Keratinocyte (primary cell): Measurements from ENCODE around the gene C16orf90. TPM values are rescaled to one million over a fixed set of nuclear protein-coding genes. Genes with fewer than 3 reads are reported as not detected.

Experiments
- DNase-seq: peaks from one replicate; pipeline ENCODE4 v3.0.0-alpha.2; 2011; ENCODE audit warnings: low read depth, missing footprints, low spot score
- FAIRE-seq: peaks from 2 replicates; lab custom pipeline; 2011; peaks lifted over from hg19 to GRCh38; lab: Jason Lieb, UNC
- H2AFZ ChIP-seq: 2 replicates; pipeline ENCODE4 v1.6.0; 2012; ENCODE audit warnings: low read length, control low read depth, inconsistent platforms; ENCODE audit not compliant: control insufficient read depth
- H3K27ac ChIP-seq: 2 replicates; pipeline ENCODE4 v1.5.1; 2011; ENCODE audit warnings: low read length; ENCODE audit not compliant: control insufficient read depth, insufficient read depth
- H3K27me3 ChIP-seq: 3 replicates; pipeline ENCODE4 v1.6.0; 2011; ENCODE audit warnings: low read length; ENCODE audit not compliant: control insufficient read depth, insufficient read depth; ENCODE audit errors: extremely low read depth
- H3K36me3 ChIP-seq, 2 experiments: 2 replicates in 1 of 2; 3 replicates in 1 of 2; pipeline ENCODE4 v1.5.1; 2011; ENCODE audit warnings: low read length in 2 of 2, mild to moderate bottlenecking in 1 of 2; ENCODE audit not compliant: control insufficient read depth in 2 of 2, insufficient read depth in 2 of 2; ENCODE audit errors: extremely low read depth in 1 of 2
- H3K4me1 ChIP-seq: 3 replicates; pipeline ENCODE4 v1.5.1; 2011; ENCODE audit warnings: low read length; ENCODE audit not compliant: control insufficient read depth, insufficient read depth; ENCODE audit errors: extremely low read depth
- H3K4me2 ChIP-seq: 3 replicates; pipeline ENCODE4 v1.6.0; 2011; ENCODE audit warnings: low read depth, low read length; ENCODE audit not compliant: control insufficient read depth, insufficient read depth; ENCODE audit errors: extremely low read depth
- H3K4me3 ChIP-seq, 3 experiments: fragments of 200-600 bp in 1 of 3; sonication (generic) in 1 of 3; 2 replicates in 2 of 3; 3 replicates in 1 of 3; pipeline ENCODE4 v1.5.1; 2011 to 2016; ENCODE audit warnings: low read length in 3 of 3, mild to moderate bottlenecking in 3 of 3, control low read depth in 2 of 3, inconsistent platforms in 1 of 3, low read depth in 1 of 3, mixed read lengths in 1 of 3, mixed run types in 1 of 3, moderate library complexity in 1 of 3; ENCODE audit not compliant: control insufficient read depth in 2 of 3, insufficient read depth in 2 of 3; ENCODE audit errors: extremely low read depth in 1 of 3
- H3K79me2 ChIP-seq: 2 replicates; pipeline ENCODE4 v1.6.0; 2012; ENCODE audit warnings: low read length; ENCODE audit not compliant: control insufficient read depth, insufficient read depth
- H3K9ac ChIP-seq: 3 replicates; pipeline ENCODE4 v1.6.0; 2011; ENCODE audit warnings: low read length; ENCODE audit not compliant: control insufficient read depth, insufficient read depth; ENCODE audit errors: extremely low read depth
- H3K9me1 ChIP-seq: 3 replicates; pipeline ENCODE4 v1.6.0; 2011; ENCODE audit warnings: low read length; ENCODE audit not compliant: control insufficient read depth, insufficient read depth; ENCODE audit errors: extremely low read depth
- H3K9me3 ChIP-seq: 2 replicates; pipeline ENCODE4 v1.5.1; 2012; ENCODE audit warnings: low read depth, low read length; ENCODE audit not compliant: control insufficient read depth
- H4K20me1 ChIP-seq: 3 replicates; pipeline ENCODE4 v1.6.0; 2011; ENCODE audit warnings: low read length; ENCODE audit not compliant: control insufficient read depth, insufficient read depth; ENCODE audit errors: extremely low read depth
- CTCF ChIP-seq, 3 experiments: IDR thresholded peaks in 1 of 3; conservative IDR thresholded peaks in 1 of 3; optimal IDR thresholded peaks in 1 of 3; 2 replicates in 2 of 3; 3 replicates in 1 of 3; pipeline versions ENCODE3 to v1.5.1; 2011; ENCODE audit warnings: low read length in 3 of 3, mild to moderate bottlenecking in 3 of 3, moderate library complexity in 2 of 3, control low read depth in 1 of 3, inconsistent platforms in 1 of 3; ENCODE audit not compliant: insufficient read depth in 2 of 3; ENCODE audit errors: extremely low read depth in 1 of 3
- EZH2 ChIP-seq: IDR thresholded peaks from one replicate; pipeline ENCODE4 v1.6.1; 2012; ENCODE audit warnings: inconsistent platforms, mild to moderate bottlenecking, low read length, moderate library complexity
- dilution Hi-C: fragments of 300-500 bp; cut with MboI; formaldehyde crosslinking; loops from one replicate; pipeline ENCODE4 v1.7.0; 2020; ENCODE audit warnings: low sequenced_read_pairs; ENCODE audit not compliant: extremely low pct_ligation_motif_present
- polyA plus RNA-seq, 5 experiments: library from polyadenylated mRNA; depleted of rRNA in 3 of 5; stranded (reverse) in 3 of 5; stranded (forward) in 1 of 5; unstranded in 1 of 5; fragments of >200 nt; gene quantifications; 1 replicate in 1 of 5; 2 replicates in 3 of 5; 3 replicates in 1 of 5; pipeline versions ENCODE4 v1.2.1 to v1.2.3, GENCODE V29; 2011 to 2012; ENCODE audit warnings: missing spikeins in 2 of 5, low read depth in 1 of 5, low replicate concordance in 1 of 5

The C16orf90 gene
- polyA plus RNA-seq, 1 donor (not counting 4 experiments of a cell fraction or from before 2014, with no cell fraction given): not detected

GRCh38 chr16:3519581-3519980 lies 24.3 kb upstream of the C16orf90 start:
- H3K27ac ChIP-seq: no peak overlapping the region
- FAIRE-seq (no peak), DNase-seq (no peak)
- TF ChIP-seq CTCF (optimal IDR thresholded peaks at IDR 0.05 in 1 of 3, IDR thresholded peaks at IDR 0.05 in 1 of 3, conservative IDR thresholded peaks at IDR 0.05 in 1 of 3; ENCODE audit: extremely low read depth in 1 of 3, insufficient read depth in 2 of 3, low read length in 3 of 3) (no peak), EZH2 (no peak)
- peaks cover 5% of the 10 kb centered on the region for H3K4me1 ChIP-seq
- no peaks in the 10 kb centered on the region for H3K9me1 ChIP-seq
- H3K27me3 ChIP-seq: no peaks in the 10 kb centered on the region
- H2AFZ ChIP-seq: no peak overlapping the region
- dilution Hi-C loops: no loop called here
- H3K9ac ChIP-seq: no peak overlapping the region
- peaks cover 9 to 13% of the 10 kb centered on the region in 2 experiments for H3K36me3 ChIP-seq
- no peaks in the 10 kb centered on the region for H3K9me3 ChIP-seq
- no peaks in the 10 kb centered on the region for H4K20me1 ChIP-seq
- no peaks in the 10 kb centered on the region for H3K79me2 ChIP-seq
- H3K4me3 ChIP-seq: no peak overlapping the region
- no peak overlapping the region for H3K4me2 ChIP-seq

GRCh38 chr16:3518986-3519348 lies 23.7 kb upstream of the C16orf90 start:
- H3K79me2 ChIP-seq: no peaks in the 10 kb centered on the region
- peaks cover 12 to 15% of the 10 kb centered on the region in 2 experiments for H3K36me3 ChIP-seq
- no peaks in the 10 kb centered on the region for H4K20me1 ChIP-seq
- no peak overlapping the region for H3K4me2 ChIP-seq
- H3K9ac ChIP-seq: no peak overlapping the region
- no peaks in the 10 kb centered on the region for H3K27me3 ChIP-seq
- TF ChIP-seq CTCF (optimal IDR thresholded peaks at IDR 0.05 in 1 of 3, IDR thresholded peaks at IDR 0.05 in 1 of 3, conservative IDR thresholded peaks at IDR 0.05 in 1 of 3; ENCODE audit: extremely low read depth in 1 of 3, insufficient read depth in 2 of 3, low read length in 3 of 3) (no peak), EZH2 (no peak)
- H3K9me3 ChIP-seq: no peaks in the 10 kb centered on the region
- peaks cover 11% of the 10 kb centered on the region for H3K4me1 ChIP-seq
- dilution Hi-C loops: no loop called here
- no peak overlapping the region for H3K27ac ChIP-seq
- FAIRE-seq (no peak), DNase-seq (no peak)
- H3K9me1 ChIP-seq: no peaks in the 10 kb centered on the region
- no peak overlapping the region for H2AFZ ChIP-seq
- no peak overlapping the region for H3K4me3 ChIP-seq
